GM12874 (cell line): ENCODE results near the gene PRR36.

Experiments used
- CTCF ChIP-seq: IDR thresholded peaks from 2 replicates; pipeline ENCODE4 v1.5.1; 2011; ENCODE audit warnings: low read depth, mild to moderate bottlenecking, control low read depth, low read length, moderate library complexity; ENCODE audit not compliant: insufficient read depth

Gene PRR36

GRCh38 chr19:7877249-7877836 lies 3.2 kb upstream of the PRR36 start:
- TF ChIP-seq CTCF = no peak

GRCh38 chr19:7874897-7875273 lies 695 bp upstream of the PRR36 start:
- no peak for TF ChIP-seq CTCF

GRCh38 chr19:7873304-7874075 lies 700 bp downstream of the PRR36 start:
- TF ChIP-seq CTCF = no peak

GRCh38 chr19:7872306-7873204 lies 1.6 kb downstream of the PRR36 start:
- TF ChIP-seq CTCF = no peak

GRCh38 chr19:7871437-7872305 lies 2.5 kb downstream of the PRR36 start:
- no peak for TF ChIP-seq CTCF

- TF ChIP-seq CTCF = no peak
Measured at GRCh38 chr19:7870571-7871436, 3.4 kb downstream of the PRR36 start.
